ENCODE results near the gene LRRFIP1. TPM values are rescaled to one million over a fixed set of nuclear protein-coding genes. Genes with fewer than 3 reads are reported as not detected.

LRRFIP1 gene
- total and polyA plus RNA-seq, 2 of the 13 experiments (the other 11 are each of a cell fraction or from before 2014, with no cell fraction given): 15.9 to 40.5 TPM

DNA sequence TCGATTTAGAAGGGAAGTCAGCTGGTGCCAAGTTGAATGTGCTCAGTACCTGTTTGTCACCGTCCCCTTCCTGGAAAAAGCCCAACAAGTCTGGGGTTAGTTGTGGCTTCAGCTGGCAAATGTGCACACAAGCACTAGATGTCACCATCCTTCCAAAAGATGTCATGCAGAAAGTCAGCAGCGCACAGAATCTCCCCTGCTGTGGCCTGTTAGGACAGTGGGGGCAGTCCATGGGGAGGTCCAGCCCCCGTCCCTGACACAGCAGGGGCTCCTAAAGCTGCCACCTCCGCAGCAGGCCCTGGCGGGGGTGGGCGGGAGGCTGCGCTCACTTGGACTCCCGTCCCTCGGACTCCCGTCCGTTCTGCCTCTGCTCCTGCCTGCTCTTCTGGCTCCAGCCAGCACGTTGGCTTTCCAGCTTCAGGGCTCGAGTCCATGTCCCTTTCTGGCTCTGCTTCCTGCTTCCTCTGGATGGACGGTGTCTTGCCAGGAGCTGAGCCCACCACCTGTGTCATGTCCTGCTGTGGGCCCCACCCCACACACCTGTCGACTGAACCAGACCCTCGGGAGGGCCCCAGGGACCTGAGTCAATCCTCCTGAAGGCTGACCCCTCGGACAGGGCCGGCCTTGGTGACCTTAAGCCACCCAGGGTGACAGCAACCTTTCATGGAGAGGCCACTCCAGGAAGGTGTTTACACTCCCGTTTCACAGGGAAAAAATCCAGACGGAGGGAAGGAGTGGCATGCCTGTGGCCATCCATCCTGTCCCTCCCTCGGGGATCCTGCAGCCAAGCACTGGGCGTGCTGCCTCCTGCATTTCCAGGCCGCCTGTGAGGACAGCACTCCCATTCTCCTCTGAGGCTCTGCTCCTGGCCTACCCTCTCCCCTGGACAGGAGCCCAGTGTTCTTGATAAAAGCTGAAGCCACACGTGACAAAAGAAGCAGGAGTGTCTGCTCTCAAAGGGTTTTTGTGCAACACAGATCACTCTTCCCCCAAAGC lies 45.3 kb upstream of the LRRFIP1 start (continued):
- TF ChIP-seq REST (IDR thresholded peaks at IDR 0.05; ENCODE audit: borderline replicate concordance in 1 of 2, low read depth in 1 of 2, low read length in 2 of 2) (peak in 1 of 2 experiments; percentile 32; a peak in 1 of 4 replicates), POLR2G (IDR thresholded peaks at IDR 0.05; ENCODE audit: low read depth, low read length) (peak; percentile 37; the same call in 1 of the 2 replicates), ZNF710 (CRISPR knock-in tag; IDR thresholded peaks at IDR 0.05; ENCODE audit: borderline replicate concordance) (no peak), ZNF543 (CRISPR knock-in tag; IDR thresholded peaks at IDR 0.05) (no peak), AGO2 (optimal IDR thresholded peaks at IDR 0.05; ENCODE audit: low read depth, low read length) (peak; percentile 61), BCL6 (CRISPR knock-in tag; IDR thresholded peaks at IDR 0.05) (peak; percentile 93), ZSCAN29 (CRISPR knock-in tag; conservative IDR thresholded peaks at IDR 0.05) (0 out of 2 replicates have a peak, but pooled peaks have one; percentile 25), NR2F6 (IDR thresholded peaks at IDR 0.05) (peak; percentile 76), NR2F6 (CRISPR knock-in tag; IDR thresholded peaks at IDR 0.05) (peak; percentile 72), SAP130 (CRISPR knock-in tag; IDR thresholded peaks at IDR 0.05; ENCODE audit: low read depth) (peak; percentile 11; the same call in 1 of the 2 replicates)
- TF ChIP-seq, protein P1, sequence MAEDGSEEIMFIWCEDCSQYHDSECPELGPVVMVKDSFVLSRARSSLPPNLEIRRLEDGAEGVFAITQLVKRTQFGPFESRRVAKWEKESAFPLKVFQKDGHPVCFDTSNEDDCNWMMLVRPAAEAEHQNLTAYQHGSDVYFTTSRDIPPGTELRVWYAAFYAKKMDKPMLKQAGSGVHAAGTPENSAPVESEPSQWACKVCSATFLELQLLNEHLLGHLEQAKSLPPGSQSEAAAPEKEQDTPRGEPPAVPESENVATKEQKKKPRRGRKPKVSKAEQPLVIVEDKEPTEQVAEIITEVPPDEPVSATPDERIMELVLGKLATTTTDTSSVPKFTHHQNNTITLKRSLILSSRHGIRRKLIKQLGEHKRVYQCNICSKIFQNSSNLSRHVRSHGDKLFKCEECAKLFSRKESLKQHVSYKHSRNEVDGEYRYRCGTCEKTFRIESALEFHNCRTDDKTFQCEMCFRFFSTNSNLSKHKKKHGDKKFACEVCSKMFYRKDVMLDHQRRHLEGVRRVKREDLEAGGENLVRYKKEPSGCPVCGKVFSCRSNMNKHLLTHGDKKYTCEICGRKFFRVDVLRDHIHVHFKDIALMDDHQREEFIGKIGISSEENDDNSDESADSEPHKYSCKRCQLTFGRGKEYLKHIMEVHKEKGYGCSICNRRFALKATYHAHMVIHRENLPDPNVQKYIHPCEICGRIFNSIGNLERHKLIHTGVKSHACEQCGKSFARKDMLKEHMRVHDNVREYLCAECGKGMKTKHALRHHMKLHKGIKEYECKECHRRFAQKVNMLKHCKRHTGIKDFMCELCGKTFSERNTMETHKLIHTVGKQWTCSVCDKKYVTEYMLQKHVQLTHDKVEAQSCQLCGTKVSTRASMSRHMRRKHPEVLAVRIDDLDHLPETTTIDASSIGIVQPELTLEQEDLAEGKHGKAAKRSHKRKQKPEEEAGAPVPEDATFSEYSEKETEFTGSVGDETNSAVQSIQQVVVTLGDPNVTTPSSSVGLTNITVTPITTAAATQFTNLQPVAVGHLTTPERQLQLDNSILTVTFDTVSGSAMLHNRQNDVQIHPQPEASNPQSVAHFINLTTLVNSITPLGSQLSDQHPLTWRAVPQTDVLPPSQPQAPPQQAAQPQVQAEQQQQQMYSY (CRISPR knock-in tag; IDR thresholded peaks at IDR 0.05): peak; percentile 77
- TF ChIP-seq, protein P2, sequence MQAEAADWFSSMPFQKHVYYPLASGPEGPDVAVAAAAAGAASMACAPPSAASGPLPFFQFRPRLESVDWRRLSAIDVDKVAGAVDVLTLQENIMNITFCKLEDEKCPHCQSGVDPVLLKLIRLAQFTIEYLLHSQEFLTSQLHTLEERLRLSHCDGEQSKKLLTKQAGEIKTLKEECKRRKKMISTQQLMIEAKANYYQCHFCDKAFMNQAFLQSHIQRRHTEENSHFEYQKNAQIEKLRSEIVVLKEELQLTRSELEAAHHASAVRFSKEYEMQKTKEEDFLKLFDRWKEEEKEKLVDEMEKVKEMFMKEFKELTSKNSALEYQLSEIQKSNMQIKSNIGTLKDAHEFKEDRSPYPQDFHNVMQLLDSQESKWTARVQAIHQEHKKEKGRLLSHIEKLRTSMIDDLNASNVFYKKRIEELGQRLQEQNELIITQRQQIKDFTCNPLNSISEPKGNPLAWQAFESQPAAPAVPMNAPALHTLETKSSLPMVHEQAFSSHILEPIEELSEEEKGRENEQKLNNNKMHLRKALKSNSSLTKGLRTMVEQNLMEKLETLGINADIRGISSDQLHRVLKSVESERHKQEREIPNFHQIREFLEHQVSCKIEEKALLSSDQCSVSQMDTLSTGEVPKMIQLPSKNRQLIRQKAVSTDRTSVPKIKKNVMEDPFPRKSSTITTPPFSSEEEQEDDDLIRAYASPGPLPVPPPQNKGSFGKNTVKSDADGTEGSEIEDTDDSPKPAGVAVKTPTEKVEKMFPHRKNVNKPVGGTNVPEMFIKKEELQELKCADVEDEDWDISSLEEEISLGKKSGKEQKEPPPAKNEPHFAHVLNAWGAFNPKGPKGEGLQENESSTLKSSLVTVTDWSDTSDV (CRISPR knock-in tag; IDR thresholded peaks at IDR 0.05): no peak; the same call in 1 of the 2 replicates

Data from HepG2 (cell line).